Measurements from ENCODE around the gene USP13. TPM values are rescaled to one million over a fixed set of nuclear protein-coding genes. Genes with fewer than 3 reads are reported as not detected.
A peak's percentile ranks its signal among the peaks of the same experiment; 100 is the strongest.
"Not testable (repeated sequence)": the region's sequence is repeated elsewhere in the genome, so short reads cannot be mapped to it uniquely, and the experiment has no call there.

Gene USP13
- total RNA-seq, 1 experiment from 2014 or later, result 27.8 TPM

DNA sequence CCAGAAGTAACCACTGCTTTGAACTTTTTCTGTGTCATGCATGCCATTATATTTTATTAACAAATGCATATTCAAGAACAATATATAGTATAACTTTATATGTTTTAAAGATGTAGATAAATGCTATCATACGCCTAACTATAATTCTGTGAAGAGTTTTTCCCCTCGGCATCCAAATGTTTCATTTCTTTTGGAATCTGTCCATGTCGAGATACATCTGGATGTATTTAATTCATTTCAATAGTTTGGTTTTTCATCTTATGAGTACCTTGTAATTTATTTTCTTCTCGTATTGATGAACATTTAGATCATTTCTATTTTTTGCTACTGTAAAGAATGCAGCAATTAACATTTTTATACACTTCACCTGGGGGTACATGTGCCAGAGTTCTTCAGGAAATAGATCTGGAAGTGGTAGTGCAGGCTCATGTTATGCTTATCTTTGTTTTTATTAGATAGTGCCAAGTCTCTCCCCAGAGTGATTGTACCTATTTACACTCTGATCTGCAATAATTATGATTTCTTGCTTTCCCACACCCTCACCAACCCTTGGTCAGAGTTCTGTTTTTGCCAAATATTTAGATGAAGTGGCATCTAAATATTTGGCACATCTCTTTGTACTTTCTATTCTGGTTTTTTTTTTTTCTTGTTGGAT is 29.7 kb downstream of the USP13 start:
- H3K4me3 ChIP-seq (ENCODE audit: low read depth in 2 of 2, low read length in 2 of 2), result no peak overlapping the region
- peaks cover 40% of the 10 kb centered on the region for H3K4me1 ChIP-seq (ENCODE audit: control insufficient read depth, insufficient read depth, low read length)
- ChIA-PET POLR2A (no interaction called here), CTCF (interaction anchor here (0.6 kb wide), 1 partner anchor 29 kb away, joined by 5 read pairs; no protein-coding TSS in a partner anchor)
- no peaks in the 10 kb centered on the region for H3K9me3 ChIP-seq (ENCODE audit: control insufficient read depth, insufficient read depth, low read depth, low read length)
- no TSS peak for BruUV-seq (replicated peaks)
- peak overlapping the region; percentile 19; the same call in 1 of the 2 replicates for H3K27ac ChIP-seq (ENCODE audit: low read length)
- H3K27me3 ChIP-seq (ENCODE audit: control insufficient read depth, insufficient read depth, low read length), result no peaks in the 10 kb centered on the region
- H3K36me3 ChIP-seq (ENCODE audit: control insufficient read depth, insufficient read depth, low read length), result no peaks in the 10 kb centered on the region
- DNase-seq (ENCODE audit: low read depth, low spot score) (no peak), ATAC-seq (no peak)
- intact Hi-C loops (cut with micrococcal nuclease; ENCODE audit: unreplicated experiment), result no loop called here
- TF ChIP-seq, protein P1, sequence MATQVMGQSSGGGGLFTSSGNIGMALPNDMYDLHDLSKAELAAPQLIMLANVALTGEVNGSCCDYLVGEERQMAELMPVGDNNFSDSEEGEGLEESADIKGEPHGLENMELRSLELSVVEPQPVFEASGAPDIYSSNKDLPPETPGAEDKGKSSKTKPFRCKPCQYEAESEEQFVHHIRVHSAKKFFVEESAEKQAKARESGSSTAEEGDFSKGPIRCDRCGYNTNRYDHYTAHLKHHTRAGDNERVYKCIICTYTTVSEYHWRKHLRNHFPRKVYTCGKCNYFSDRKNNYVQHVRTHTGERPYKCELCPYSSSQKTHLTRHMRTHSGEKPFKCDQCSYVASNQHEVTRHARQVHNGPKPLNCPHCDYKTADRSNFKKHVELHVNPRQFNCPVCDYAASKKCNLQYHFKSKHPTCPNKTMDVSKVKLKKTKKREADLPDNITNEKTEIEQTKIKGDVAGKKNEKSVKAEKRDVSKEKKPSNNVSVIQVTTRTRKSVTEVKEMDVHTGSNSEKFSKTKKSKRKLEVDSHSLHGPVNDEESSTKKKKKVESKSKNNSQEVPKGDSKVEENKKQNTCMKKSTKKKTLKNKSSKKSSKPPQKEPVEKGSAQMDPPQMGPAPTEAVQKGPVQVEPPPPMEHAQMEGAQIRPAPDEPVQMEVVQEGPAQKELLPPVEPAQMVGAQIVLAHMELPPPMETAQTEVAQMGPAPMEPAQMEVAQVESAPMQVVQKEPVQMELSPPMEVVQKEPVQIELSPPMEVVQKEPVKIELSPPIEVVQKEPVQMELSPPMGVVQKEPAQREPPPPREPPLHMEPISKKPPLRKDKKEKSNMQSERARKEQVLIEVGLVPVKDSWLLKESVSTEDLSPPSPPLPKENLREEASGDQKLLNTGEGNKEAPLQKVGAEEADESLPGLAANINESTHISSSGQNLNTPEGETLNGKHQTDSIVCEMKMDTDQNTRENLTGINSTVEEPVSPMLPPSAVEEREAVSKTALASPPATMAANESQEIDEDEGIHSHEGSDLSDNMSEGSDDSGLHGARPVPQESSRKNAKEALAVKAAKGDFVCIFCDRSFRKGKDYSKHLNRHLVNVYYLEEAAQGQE (IDR thresholded peaks at IDR 0.05; ENCODE audit: insufficient read depth in 1 of 2, low read depth in 2 of 2, low read length in 1 of 2), result no peak
- in situ Hi-C loops (cut with HindIII; ENCODE audit: low pct_unique_long_range_greater_than_20kb, low sequenced_read_pairs), result no loop called here

DNA sequence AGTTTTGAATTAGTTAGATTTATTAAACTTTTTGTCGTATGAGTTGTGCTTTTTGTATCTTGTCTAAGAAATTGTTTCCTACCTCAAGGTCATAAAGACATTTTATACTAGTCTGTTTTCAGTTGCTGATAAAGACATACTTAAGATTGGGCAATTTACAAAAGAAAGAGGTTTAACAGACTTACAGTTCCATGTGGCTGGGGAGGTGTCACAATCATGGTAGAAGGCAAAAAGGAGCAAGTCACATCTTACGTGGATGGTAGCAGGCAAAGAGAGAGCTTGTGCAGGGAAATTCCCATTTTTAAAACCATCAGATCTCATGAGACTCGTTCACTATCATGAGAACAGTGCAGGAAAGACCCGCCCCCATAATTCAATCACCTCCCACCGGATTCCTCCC is 30.4 kb downstream of the USP13 start:
- POLR2A ChIA-PET; in situ Hi-C loops (cut with HindIII; ENCODE audit: low pct_unique_long_range_greater_than_20kb, low sequenced_read_pairs); ATAC-seq; H3K9me3 ChIP-seq (ENCODE audit: control insufficient read depth, insufficient read depth, low read depth, low read length); intact Hi-C loops (cut with micrococcal nuclease; ENCODE audit: unreplicated experiment); H3K36me3 ChIP-seq (ENCODE audit: control insufficient read depth, insufficient read depth, low read length); H3K27ac ChIP-seq (ENCODE audit: low read length); H3K4me3 ChIP-seq (ENCODE audit: low read depth in 2 of 2, low read length in 2 of 2); H3K27me3 ChIP-seq (ENCODE audit: control insufficient read depth, insufficient read depth, low read length); DNase-seq (ENCODE audit: low read depth, low spot score); CTCF ChIA-PET: not testable (repeated sequence)
- H3K4me1 ChIP-seq (ENCODE audit: control insufficient read depth, insufficient read depth, low read length), result peaks cover 36% of the 10 kb centered on the region
- BruUV-seq (replicated peaks), result TSS peak; percentile 54

DNA sequence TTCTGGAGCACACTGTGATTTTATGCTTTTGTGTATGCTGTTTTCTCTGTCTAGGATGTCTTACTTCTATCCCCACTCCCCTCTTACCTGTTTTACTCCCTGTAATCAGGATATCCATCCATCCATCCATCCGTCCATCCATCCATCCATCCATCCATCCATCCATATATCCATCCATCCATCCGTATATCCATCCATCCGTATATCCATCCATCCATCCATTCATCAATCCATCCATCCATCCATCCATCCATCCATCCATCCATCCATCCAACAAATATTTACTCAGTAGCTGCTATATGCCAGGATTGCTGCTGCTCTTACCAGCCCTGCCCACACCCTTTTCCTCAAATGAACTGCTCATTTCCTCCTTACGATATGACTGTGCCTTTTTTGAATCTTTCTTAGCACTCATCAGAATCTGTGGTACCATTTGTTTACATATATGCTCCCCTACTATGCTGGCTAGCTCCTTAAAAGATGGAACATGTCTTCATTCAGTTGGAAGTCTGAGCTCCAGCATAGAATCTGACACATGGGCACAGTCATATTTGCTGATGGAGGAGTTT is 35.2 kb downstream of the USP13 start:
- no peak for ATAC-seq
- ChIA-PET CTCF (no interaction called here), POLR2A (interaction anchor here (0.6 kb wide), 1 partner anchor 10 kb away, joined by 3 read pairs; no protein-coding TSS in a partner anchor)
- in situ Hi-C loops (cut with HindIII; ENCODE audit: low pct_unique_long_range_greater_than_20kb, low sequenced_read_pairs), result no loop called here
- TF ChIP-seq, protein P2, sequence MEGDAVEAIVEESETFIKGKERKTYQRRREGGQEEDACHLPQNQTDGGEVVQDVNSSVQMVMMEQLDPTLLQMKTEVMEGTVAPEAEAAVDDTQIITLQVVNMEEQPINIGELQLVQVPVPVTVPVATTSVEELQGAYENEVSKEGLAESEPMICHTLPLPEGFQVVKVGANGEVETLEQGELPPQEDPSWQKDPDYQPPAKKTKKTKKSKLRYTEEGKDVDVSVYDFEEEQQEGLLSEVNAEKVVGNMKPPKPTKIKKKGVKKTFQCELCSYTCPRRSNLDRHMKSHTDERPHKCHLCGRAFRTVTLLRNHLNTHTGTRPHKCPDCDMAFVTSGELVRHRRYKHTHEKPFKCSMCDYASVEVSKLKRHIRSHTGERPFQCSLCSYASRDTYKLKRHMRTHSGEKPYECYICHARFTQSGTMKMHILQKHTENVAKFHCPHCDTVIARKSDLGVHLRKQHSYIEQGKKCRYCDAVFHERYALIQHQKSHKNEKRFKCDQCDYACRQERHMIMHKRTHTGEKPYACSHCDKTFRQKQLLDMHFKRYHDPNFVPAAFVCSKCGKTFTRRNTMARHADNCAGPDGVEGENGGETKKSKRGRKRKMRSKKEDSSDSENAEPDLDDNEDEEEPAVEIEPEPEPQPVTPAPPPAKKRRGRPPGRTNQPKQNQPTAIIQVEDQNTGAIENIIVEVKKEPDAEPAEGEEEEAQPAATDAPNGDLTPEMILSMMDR (IDR thresholded peaks at IDR 0.05), result no peak
- TF ChIP-seq POLR2AphosphoS5 (IDR thresholded peaks at IDR 0.05; ENCODE audit: low read depth, low read length), result no peak
- DNase-seq (ENCODE audit: low read depth, low spot score), result no peak
- Histone ChIP-seq H3K27me3 (ENCODE audit: control insufficient read depth, insufficient read depth, low read length) (no peaks in the 10 kb centered on the region), H3K36me3 (ENCODE audit: control insufficient read depth, insufficient read depth, low read length) (no peaks in the 10 kb centered on the region), H3K27ac (ENCODE audit: low read length) (no peak overlapping the region), H3K4me3 (ENCODE audit: low read depth in 2 of 2, low read length in 2 of 2) (no peak overlapping the region), H3K9me3 (ENCODE audit: control insufficient read depth, insufficient read depth, low read depth, low read length) (no peaks in the 10 kb centered on the region), H3K4me1 (ENCODE audit: control insufficient read depth, insufficient read depth, low read length) (peaks cover 6% of the 10 kb centered on the region)
- intact Hi-C loops (cut with micrococcal nuclease; ENCODE audit: unreplicated experiment), result no loop called here
- BruUV-seq (replicated peaks), result no TSS peak
